Mesendoderm (in vitro differentiated cells): ENCODE data around the gene PRKN.
A peak's percentile ranks its signal among the peaks of the same experiment; 100 is the strongest.

ENCODE experiments used
- DNase-seq: peaks from one replicate; pipeline ENCODE4 v3.0.0; 2013
- H2AK5ac ChIP-seq: 2 replicates; pipeline ENCODE4 v1.6.1; 2013; ENCODE audit warnings: low read length, inconsistent platforms
- H2BK120ac ChIP-seq: 2 replicates; pipeline ENCODE4 v1.6.1; 2013; ENCODE audit warnings: low read depth, mild to moderate bottlenecking, low read length, moderate library complexity, mixed read lengths
- H2BK15ac ChIP-seq: replicated peaks from 2 replicates; pipeline ENCODE4 v1.6.1; 2013; ENCODE audit warnings: low read depth, mild to moderate bottlenecking, moderate library complexity
- H2BK5ac ChIP-seq: 2 replicates; pipeline ENCODE4 v1.6.1; 2013; ENCODE audit warnings: low read length, inconsistent platforms
- H3K18ac ChIP-seq: 2 replicates; pipeline ENCODE4 v1.6.1; 2013; ENCODE audit warnings: mild to moderate bottlenecking, low read length, mixed read lengths
- H3K23ac ChIP-seq: one replicate; pipeline ENCODE4 v1.6.1; 2013; ENCODE audit warnings: low read length
- H3K27ac ChIP-seq: 2 replicates; pipeline ENCODE4 v1.5.1; 2013; ENCODE audit warnings: low read depth, mild to moderate bottlenecking, inconsistent platforms, low read length, moderate library complexity
- H3K27me3 ChIP-seq: 2 replicates; pipeline ENCODE4 v1.6.1; 2013; ENCODE audit warnings: low read length, control low read depth, mild to moderate bottlenecking, inconsistent platforms; ENCODE audit not compliant: insufficient read depth, poor library complexity
- H3K36me3 ChIP-seq: 2 replicates; pipeline ENCODE4 v1.6.1; 2013; ENCODE audit warnings: low read length, inconsistent platforms; ENCODE audit not compliant: control insufficient read depth, insufficient read depth
- H3K4ac ChIP-seq: one replicate; pipeline ENCODE4 v1.6.1; 2013; ENCODE audit warnings: low read depth, mild to moderate bottlenecking, low read length, moderate library complexity
- H3K4me1 ChIP-seq: 2 replicates; pipeline ENCODE4 v1.6.1; 2013; ENCODE audit warnings: low read depth, low read length, inconsistent platforms; ENCODE audit not compliant: control insufficient read depth
- H3K4me2 ChIP-seq: 2 replicates; pipeline ENCODE4 v1.6.1; 2013; ENCODE audit warnings: low read length
- H3K4me3 ChIP-seq: 2 replicates; pipeline ENCODE4 v1.5.1; 2013; ENCODE audit warnings: mild to moderate bottlenecking, low read length
- H3K56ac ChIP-seq: one replicate; pipeline ENCODE4 v1.6.1; 2013; ENCODE audit warnings: low read length
- H3K79me1 ChIP-seq: 2 replicates; pipeline ENCODE4 v1.6.1; 2013; ENCODE audit warnings: low read length, inconsistent platforms
- H3K79me2 ChIP-seq: 2 replicates; pipeline ENCODE4 v1.6.1; 2013; ENCODE audit warnings: mild to moderate bottlenecking, low read length; ENCODE audit not compliant: control insufficient read depth, insufficient read depth
- H3K9ac ChIP-seq: 2 replicates; pipeline ENCODE4 v1.6.1; 2013; ENCODE audit warnings: low read length, inconsistent platforms
- H4K5ac ChIP-seq: one replicate; pipeline ENCODE4 v1.6.1; 2013; ENCODE audit warnings: low read length
- H4K8ac ChIP-seq: one replicate; pipeline ENCODE4 v1.6.1; 2013; ENCODE audit warnings: low read depth, mild to moderate bottlenecking, control low read depth, low read length, moderate library complexity
- WGBS: extraction: QIAGEN DNeasy Blood & Tissue Kit; methylation state at CpG from one replicate; pipeline ENCODE4 v1.1.7; 2013; ENCODE audit warnings: low lambda C conversion rate, missing lambda C conversion rate; ENCODE audit not compliant: insufficient coverage; ENCODE audit errors: extremely low coverage; 5-methylcytosine and 5-hydroxymethylcytosine counted together

The PRKN gene

DNA sequence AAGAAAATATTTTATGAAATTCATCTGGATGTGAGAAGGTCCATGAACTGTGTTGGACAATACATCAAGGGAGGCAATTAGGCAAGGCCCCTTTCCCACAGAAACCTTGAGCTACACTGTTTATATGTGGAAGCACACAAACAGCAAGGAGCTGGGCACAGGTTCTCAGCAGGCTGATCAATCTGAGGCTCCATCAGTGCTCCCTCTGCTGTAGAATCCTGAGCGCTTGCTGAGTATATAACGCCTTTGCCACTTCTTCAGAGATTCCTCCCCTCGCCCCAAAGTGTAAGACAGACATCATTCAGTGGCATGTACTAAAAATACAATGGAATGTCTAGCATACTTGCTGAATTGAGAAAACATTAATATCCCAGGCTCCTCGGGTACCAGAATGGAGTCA, 146.9 kb downstream of the PRKN start:
- H4K8ac ChIP-seq, result no peak overlapping the region
- H3K56ac ChIP-seq, result no peak overlapping the region
- no peak overlapping the region for H3K23ac ChIP-seq
- no peak overlapping the region for H3K4ac ChIP-seq
- no peak overlapping the region for H3K9ac ChIP-seq
- no peak overlapping the region for H3K4me3 ChIP-seq
- no peaks in the 10 kb centered on the region for H3K36me3 ChIP-seq
- WGBS, result no CpG with 5 or more reads among the region's 4 CpGs
- H2BK15ac ChIP-seq, result no peak overlapping the region
- H2AK5ac ChIP-seq, result no peak overlapping the region
- no peak overlapping the region for H2BK120ac ChIP-seq
- no peaks in the 10 kb centered on the region for H3K79me2 ChIP-seq
- no peaks in the 10 kb centered on the region for H3K4me1 ChIP-seq
- peak; percentile 21 for DNase-seq
- no peaks in the 10 kb centered on the region for H3K27me3 ChIP-seq
- H3K79me1 ChIP-seq, result no peaks in the 10 kb centered on the region
- no peak overlapping the region for H3K18ac ChIP-seq
- no peak overlapping the region for H3K27ac ChIP-seq
- H2BK5ac ChIP-seq, result no peak overlapping the region
- no peak overlapping the region for H3K4me2 ChIP-seq
- H4K5ac ChIP-seq, result no peak overlapping the region

DNA sequence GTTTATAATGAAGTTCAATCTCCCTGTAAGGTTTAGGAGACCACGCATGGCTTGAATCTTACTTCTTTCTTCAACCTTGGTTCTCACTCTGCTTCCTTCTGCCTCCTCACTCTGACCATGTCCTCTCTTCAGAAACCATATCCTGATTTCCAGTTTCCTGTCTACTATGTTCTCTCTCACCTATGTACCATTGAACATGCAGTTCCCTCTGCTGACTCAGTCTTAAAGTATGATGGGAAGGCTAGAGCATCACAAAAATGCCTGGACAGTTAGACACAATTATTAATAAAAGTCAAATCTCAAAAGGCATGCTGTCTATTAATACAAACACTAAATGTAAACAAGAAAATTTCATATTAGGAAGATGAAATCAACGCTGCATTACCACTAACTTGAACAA, 151.6 kb downstream of the PRKN start:
- H3K27me3 ChIP-seq, result no peaks in the 10 kb centered on the region
- no peaks in the 10 kb centered on the region for H3K79me2 ChIP-seq
- no peak overlapping the region for H3K23ac ChIP-seq
- H2BK5ac ChIP-seq, result no peak overlapping the region
- H4K8ac ChIP-seq, result no peak overlapping the region
- H2AK5ac ChIP-seq, result no peak overlapping the region
- no peak overlapping the region for H2BK15ac ChIP-seq
- no peak overlapping the region for H3K9ac ChIP-seq
- H3K18ac ChIP-seq, result no peak overlapping the region
- H2BK120ac ChIP-seq, result no peak overlapping the region
- no peak overlapping the region for H3K4me2 ChIP-seq
- no CpG with 5 or more reads among the region's 2 CpGs for WGBS
- no peak overlapping the region for H3K27ac ChIP-seq
- no peak for DNase-seq
- H4K5ac ChIP-seq, result no peak overlapping the region
- no peaks in the 10 kb centered on the region for H3K36me3 ChIP-seq
- no peak overlapping the region for H3K4me3 ChIP-seq
- no peaks in the 10 kb centered on the region for H3K4me1 ChIP-seq
- no peaks in the 10 kb centered on the region for H3K79me1 ChIP-seq
- no peak overlapping the region for H3K4ac ChIP-seq
- no peak overlapping the region for H3K56ac ChIP-seq

DNA sequence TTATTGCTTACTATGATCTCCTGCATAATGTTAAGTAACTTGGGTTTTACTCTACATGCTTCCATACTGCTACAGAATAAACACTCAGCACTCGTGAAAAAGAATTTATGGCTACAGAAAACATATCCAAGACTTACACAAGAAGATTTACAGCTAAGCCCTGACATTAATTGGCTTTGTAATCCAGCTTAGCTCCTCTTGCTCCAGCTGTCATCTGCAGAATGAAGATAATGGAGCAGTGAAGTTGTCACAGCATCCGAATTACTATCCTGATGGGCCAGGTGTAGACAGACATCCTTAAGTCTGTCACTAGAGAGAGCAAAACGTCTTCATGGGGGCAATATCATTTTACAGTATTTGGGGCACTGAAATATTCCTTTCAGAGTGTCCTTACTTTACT, 155.3 kb downstream of the PRKN start:
- H3K79me2 ChIP-seq, result no peaks in the 10 kb centered on the region
- H3K4me1 ChIP-seq, result no peaks in the 10 kb centered on the region
- DNase-seq, result no peak
- H2AK5ac ChIP-seq, result no peak overlapping the region
- H3K9ac ChIP-seq, result no peak overlapping the region
- H2BK120ac ChIP-seq, result no peak overlapping the region
- H3K27me3 ChIP-seq, result no peaks in the 10 kb centered on the region
- H3K18ac ChIP-seq, result no peak overlapping the region
- H3K56ac ChIP-seq, result no peak overlapping the region
- H3K4me3 ChIP-seq, result no peak overlapping the region
- H3K23ac ChIP-seq, result no peak overlapping the region
- no peak overlapping the region for H3K4me2 ChIP-seq
- WGBS, result no CpG with 5 or more reads among the region's 3 CpGs
- H3K27ac ChIP-seq, result no peak overlapping the region
- H2BK15ac ChIP-seq, result no peak overlapping the region
- no peak overlapping the region for H4K5ac ChIP-seq
- no peak overlapping the region for H4K8ac ChIP-seq
- H3K79me1 ChIP-seq, result no peaks in the 10 kb centered on the region
- H2BK5ac ChIP-seq, result no peak overlapping the region
- no peak overlapping the region for H3K4ac ChIP-seq
- no peaks in the 10 kb centered on the region for H3K36me3 ChIP-seq

DNA sequence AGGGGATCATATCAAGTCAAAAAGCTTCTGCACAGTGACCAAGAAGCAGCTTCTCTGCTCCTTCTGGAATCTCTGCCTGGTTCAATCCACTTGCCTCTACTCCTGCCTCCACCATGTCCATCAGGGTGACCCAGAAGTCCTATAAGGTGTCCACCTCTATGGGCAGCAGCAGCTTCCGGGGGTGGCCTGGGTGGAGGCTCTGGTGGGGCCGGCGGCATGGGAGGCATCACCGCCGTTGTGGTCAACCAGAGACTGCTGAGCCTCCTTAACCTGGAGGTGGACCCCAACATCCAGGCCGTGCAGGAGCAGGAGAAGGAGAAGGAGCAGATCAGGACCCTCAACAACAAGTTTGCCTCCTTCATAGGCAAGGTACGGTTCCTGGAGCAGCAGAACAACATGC, 159.3 kb downstream of the PRKN start:
- Histone ChIP-seq H2AK5ac (no peak overlapping the region), H2BK120ac (no peak overlapping the region), H3K27me3 (no peaks in the 10 kb centered on the region), H2BK15ac (no peak overlapping the region), H2BK5ac (no peak overlapping the region), H3K56ac (no peak overlapping the region), H3K79me2 (no peaks in the 10 kb centered on the region), H4K5ac (no peak overlapping the region), H3K79me1 (no peaks in the 10 kb centered on the region), H3K23ac (no peak overlapping the region), H3K9ac (no peak overlapping the region), H3K36me3 (no peaks in the 10 kb centered on the region), H3K4me1 (no peaks in the 10 kb centered on the region), H3K4ac (no peak overlapping the region), H4K8ac (no peak overlapping the region), H3K4me3 (no peak overlapping the region), H3K27ac (no peak overlapping the region), H3K18ac (no peak overlapping the region), H3K4me2 (no peak overlapping the region)
- DNase-seq, result no peak
- WGBS, result no CpG with 5 or more reads among the region's 7 CpGs

DNA sequence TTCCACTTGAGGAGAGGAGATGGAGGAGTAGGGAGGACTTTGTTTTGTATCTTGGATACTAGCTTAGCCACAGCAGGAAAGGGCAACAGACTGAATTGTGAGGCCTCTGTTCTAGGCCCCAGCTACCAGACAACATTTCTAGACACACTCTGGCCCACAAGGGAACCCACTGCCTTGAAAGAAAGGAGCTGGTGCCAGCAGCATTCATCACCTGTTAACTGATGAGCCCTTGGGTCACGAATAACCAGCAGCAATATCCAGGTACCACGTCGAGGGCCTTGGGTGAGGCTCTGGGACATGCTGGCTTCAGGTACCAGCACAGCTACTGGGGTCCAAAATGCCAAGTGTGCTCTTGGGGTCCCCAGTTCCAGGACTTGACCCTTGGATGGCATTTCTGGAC, 165.5 kb downstream of the PRKN start:
- no peaks in the 10 kb centered on the region for H3K4me1 ChIP-seq
- H3K79me2 ChIP-seq, result no peaks in the 10 kb centered on the region
- H3K79me1 ChIP-seq, result no peaks in the 10 kb centered on the region
- DNase-seq, result no peak
- no peak overlapping the region for H3K23ac ChIP-seq
- H3K18ac ChIP-seq, result no peak overlapping the region
- H2BK120ac ChIP-seq, result no peak overlapping the region
- WGBS, result no CpG with 5 or more reads among the region's 3 CpGs
- H2BK15ac ChIP-seq, result no peak overlapping the region
- no peak overlapping the region for H3K9ac ChIP-seq
- H2BK5ac ChIP-seq, result no peak overlapping the region
- H4K8ac ChIP-seq, result no peak overlapping the region
- no peak overlapping the region for H3K56ac ChIP-seq
- no peak overlapping the region for H3K4me2 ChIP-seq
- H3K4me3 ChIP-seq, result no peak overlapping the region
- H2AK5ac ChIP-seq, result no peak overlapping the region
- H3K4ac ChIP-seq, result no peak overlapping the region
- no peaks in the 10 kb centered on the region for H3K36me3 ChIP-seq
- H3K27ac ChIP-seq, result no peak overlapping the region
- no peak overlapping the region for H4K5ac ChIP-seq
- H3K27me3 ChIP-seq, result no peaks in the 10 kb centered on the region

DNA sequence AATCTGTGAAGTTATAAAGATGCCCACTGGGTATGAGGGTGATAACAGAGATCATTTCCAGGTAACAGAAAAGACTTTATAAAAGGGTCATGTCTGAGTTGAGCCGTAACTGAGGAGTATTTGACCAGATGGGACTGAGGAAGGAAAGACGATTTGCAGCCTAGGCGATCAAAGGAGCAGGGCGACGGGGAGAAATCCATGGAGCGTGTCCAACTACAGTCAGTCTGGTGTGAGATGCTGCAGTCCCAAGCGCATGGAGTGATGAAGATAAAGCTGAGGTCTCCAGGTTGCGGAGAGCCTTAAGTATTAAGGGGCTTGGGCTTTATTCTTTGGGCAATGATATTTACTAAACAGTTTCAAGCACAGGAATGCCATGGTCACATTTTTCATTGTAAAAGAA, 166.7 kb downstream of the PRKN start:
- Histone ChIP-seq H3K4me1 (no peaks in the 10 kb centered on the region), H3K4me2 (no peak overlapping the region), H2BK5ac (no peak overlapping the region), H3K4me3 (no peak overlapping the region), H3K56ac (no peak overlapping the region), H3K23ac (no peak overlapping the region), H3K18ac (no peak overlapping the region), H3K79me2 (no peaks in the 10 kb centered on the region), H3K79me1 (no peaks in the 10 kb centered on the region), H4K8ac (no peak overlapping the region), H3K36me3 (no peaks in the 10 kb centered on the region), H4K5ac (no peak overlapping the region), H3K27ac (no peak overlapping the region), H3K4ac (no peak overlapping the region), H2AK5ac (no peak overlapping the region), H3K9ac (no peak overlapping the region), H2BK120ac (no peak overlapping the region), H2BK15ac (no peak overlapping the region), H3K27me3 (no peaks in the 10 kb centered on the region)
- no peak for DNase-seq
- no CpG with 5 or more reads among the region's 8 CpGs for WGBS
